Memory B cell (primary cell): ENCODE measurements around the gene MBTPS2.

ENCODE experiments used
- ATAC-seq: fragments of 150-1000 bp; cut with Tn5 transposase; 2 replicates; pipeline ENCODE4 v1.10.0; 2021; ENCODE audit warnings: low read depth, mild to moderate bottlenecking, moderate library complexity
- DNase-seq, 2 donors: peaks; one replicate each; pipeline ENCODE4 v3.0.0; 2022; ENCODE audit warnings: low spot score in 2 of 2
- H3K27ac Mint-ChIP-seq: one replicate; pipeline ENCODE4 v1.8.0; 2022; ENCODE audit warnings: mild to moderate bottlenecking, moderate library complexity, mixed read lengths
- H3K27me3 Mint-ChIP-seq: one replicate; pipeline ENCODE4 v1.8.0; 2022; ENCODE audit warnings: mixed read lengths
- H3K36me3 Mint-ChIP-seq: one replicate; pipeline ENCODE4 v1.8.0; 2022; ENCODE audit warnings: mild to moderate bottlenecking, mixed read lengths
- H3K4me1 Mint-ChIP-seq: one replicate; pipeline ENCODE4 v1.8.0; 2022; ENCODE audit warnings: mixed read lengths
- H3K4me3 Mint-ChIP-seq: one replicate; pipeline ENCODE4 v1.8.0; 2022; ENCODE audit warnings: mild to moderate bottlenecking, moderate library complexity, mixed read lengths
- H3K9me3 Mint-ChIP-seq: one replicate; pipeline ENCODE4 v1.8.0; 2022; ENCODE audit warnings: mixed read lengths

MBTPS2 gene

DNA sequence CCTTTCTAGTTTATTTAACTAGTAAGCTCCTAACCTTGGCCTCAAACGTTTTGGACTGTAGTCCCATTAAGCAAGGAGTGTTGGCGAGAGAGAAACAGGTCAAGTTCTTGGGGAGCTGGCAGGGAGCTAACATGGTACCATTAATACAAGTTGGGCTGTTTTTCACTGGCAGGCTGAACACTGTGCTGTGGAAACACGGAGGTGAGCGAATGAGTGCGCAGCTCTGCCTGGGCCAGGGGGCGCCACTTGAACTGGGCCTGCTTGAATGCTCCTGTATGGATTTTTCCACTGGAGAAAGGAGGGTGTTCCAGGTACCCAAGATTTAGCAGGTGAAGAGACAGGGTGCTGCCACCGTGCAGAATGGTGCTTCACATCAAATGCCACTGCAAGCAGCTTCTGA, 93.7 kb downstream of the MBTPS2 start:
- peaks cover 3% of the 10 kb centered on the region for H3K4me1 Mint-ChIP-seq
- ATAC-seq: no peak
- H3K27ac Mint-ChIP-seq: no peak overlapping the region
- no peak overlapping the region for H3K4me3 Mint-ChIP-seq
- H3K27me3 Mint-ChIP-seq: no peaks in the 10 kb centered on the region
- H3K36me3 Mint-ChIP-seq: peaks cover 2% of the 10 kb centered on the region
- no peaks in the 10 kb centered on the region for H3K9me3 Mint-ChIP-seq
- DNase-seq: no peak

DNA sequence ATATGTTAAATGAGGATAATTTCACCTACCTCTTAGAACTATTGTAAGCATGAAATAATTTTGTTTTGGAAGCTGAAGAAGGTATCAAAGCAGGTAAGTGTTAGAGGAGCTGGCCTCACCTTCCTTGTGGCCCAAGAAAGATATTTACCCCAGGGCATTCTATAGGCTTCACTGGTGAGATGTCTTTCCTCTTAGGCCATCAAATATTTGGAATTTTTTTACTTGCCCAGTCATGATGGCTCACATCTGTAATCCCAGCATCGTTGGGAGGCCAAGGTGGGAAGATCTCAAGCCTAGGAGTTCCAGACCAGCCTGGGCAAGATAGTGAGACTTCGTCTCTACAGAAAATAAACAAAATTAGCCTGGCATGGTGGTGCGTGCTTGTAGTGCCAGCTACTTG, 95.0 kb downstream of the MBTPS2 start:
- Mint-ChIP-seq H3K9me3 (no peaks in the 10 kb centered on the region), H3K4me1 (peaks cover 5% of the 10 kb centered on the region), H3K27me3 (no peaks in the 10 kb centered on the region), H3K4me3 (no peak overlapping the region), H3K27ac (no peak overlapping the region), H3K36me3 (no peaks in the 10 kb centered on the region)
- ATAC-seq (no peak), DNase-seq (no peak)
